SU-DHL-6 (cell line): Measurements from ENCODE around the gene CACNG3.

ENCODE experiments used
- H2AFZ ChIP-seq: fragments of 200-600 bp; sonication (generic); 2 replicates; pipeline ENCODE4 v1.6.1; 2014; ENCODE audit warnings: low read depth, mild to moderate bottlenecking, moderate library complexity, mixed read lengths, antibody characterized with exemption, low read length; ENCODE audit not compliant: severe bottlenecking
- H3F3A ChIP-seq: fragments of 200-600 bp; shearing (Covaris generic); 2 replicates; pipeline ENCODE4 v1.6.0; 2016; ENCODE audit warnings: antibody characterized with exemption, mild to moderate bottlenecking; ENCODE audit not compliant: insufficient read depth
- H3K27ac ChIP-seq: fragments of 200-600 bp; sonication (generic); 2 replicates; pipeline ENCODE4 v1.5.1; 2016; ENCODE audit warnings: low read depth, mild to moderate bottlenecking, low read length, moderate library complexity, mixed read lengths
- H3K27me3 ChIP-seq: fragments of 200-600 bp; sonication (generic), shearing (Covaris generic); 2 replicates; pipeline ENCODE4 v1.6.0; 2014; ENCODE audit warnings: mild to moderate bottlenecking, low read length
- H3K36me3 ChIP-seq: fragments of 200-600 bp; sonication (generic); 2 replicates; pipeline ENCODE4 v1.6.1; 2014; ENCODE audit warnings: mild to moderate bottlenecking, low read length, mixed read lengths
- H3K4me2 ChIP-seq: fragments of 300-600, 200-600 bp; shearing (Covaris generic), sonication (generic); 2 replicates; pipeline ENCODE4 v1.6.0; 2014; ENCODE audit warnings: low read length, low read depth, mild to moderate bottlenecking; ENCODE audit not compliant: poor library complexity, severe bottlenecking
- H3K4me3 ChIP-seq: fragments of 200-600 bp; sonication (generic); 2 replicates; pipeline ENCODE4 v1.5.1; 2014; ENCODE audit warnings: antibody characterized with exemption, low read length, mild to moderate bottlenecking, mixed read lengths; ENCODE audit not compliant: insufficient read depth, poor library complexity, severe bottlenecking
- H3K79me2 ChIP-seq: fragments of 200-600 bp; sonication (generic); 2 replicates; pipeline ENCODE4 v1.6.1; 2014; ENCODE audit warnings: mild to moderate bottlenecking, low read length, moderate library complexity; ENCODE audit not compliant: insufficient read depth
- H3K9ac ChIP-seq: fragments of 200-600 bp; sonication (generic); 2 replicates; pipeline ENCODE4 v1.7.0; 2014; ENCODE audit warnings: mild to moderate bottlenecking, low read length
- H3K9me2 ChIP-seq: fragments of 200-600 bp; sonication (generic); replicated peaks from 2 replicates; pipeline ENCODE4 v1.6.1; 2014; ENCODE audit warnings: low read length; ENCODE audit not compliant: insufficient read depth
- H3K9me3 ChIP-seq: fragments of 200-600 bp; sonication (generic); 2 replicates; pipeline ENCODE4 v1.6.1; 2014; ENCODE audit warnings: low read length, mixed read lengths; ENCODE audit not compliant: insufficient read depth
- H4K20me1 ChIP-seq: fragments of 200-600 bp; sonication (generic); 2 replicates; pipeline ENCODE4 v1.6.1; 2014; ENCODE audit warnings: low read depth, mild to moderate bottlenecking, antibody characterized with exemption, low read length, moderate library complexity, mixed read lengths
- EZH2phosphoT487 ChIP-seq: fragments of 200-600 bp; sonication (generic), shearing (Covaris generic); conservative IDR thresholded peaks from 2 replicates; pipeline ENCODE4 v1.6.1; 2018; ENCODE audit warnings: mild to moderate bottlenecking, antibody characterized with exemption, low read length, moderate library complexity, mixed read lengths
- TF ChIP-seq, protein P1 (sequence below): fragments of 200-600 bp; sonication (generic); IDR thresholded peaks from one replicate; pipeline ENCODE4 v1.5.1; 2017; ENCODE audit warnings: antibody characterized with exemption, mild to moderate bottlenecking, low read length, moderate library complexity; ENCODE audit not compliant: insufficient read depth, poor library complexity, severe bottlenecking

The CACNG3 gene

GRCh38 chr16:24272379-24272778 is 16.2 kb downstream of the CACNG3 start:
- no peak overlapping the region for H3K9ac ChIP-seq
- no peaks in the 10 kb centered on the region for H3K27me3 ChIP-seq
- H3K4me2 ChIP-seq, result no peak overlapping the region
- H3K79me2 ChIP-seq, result no peaks in the 10 kb centered on the region
- TF ChIP-seq, protein P1, sequence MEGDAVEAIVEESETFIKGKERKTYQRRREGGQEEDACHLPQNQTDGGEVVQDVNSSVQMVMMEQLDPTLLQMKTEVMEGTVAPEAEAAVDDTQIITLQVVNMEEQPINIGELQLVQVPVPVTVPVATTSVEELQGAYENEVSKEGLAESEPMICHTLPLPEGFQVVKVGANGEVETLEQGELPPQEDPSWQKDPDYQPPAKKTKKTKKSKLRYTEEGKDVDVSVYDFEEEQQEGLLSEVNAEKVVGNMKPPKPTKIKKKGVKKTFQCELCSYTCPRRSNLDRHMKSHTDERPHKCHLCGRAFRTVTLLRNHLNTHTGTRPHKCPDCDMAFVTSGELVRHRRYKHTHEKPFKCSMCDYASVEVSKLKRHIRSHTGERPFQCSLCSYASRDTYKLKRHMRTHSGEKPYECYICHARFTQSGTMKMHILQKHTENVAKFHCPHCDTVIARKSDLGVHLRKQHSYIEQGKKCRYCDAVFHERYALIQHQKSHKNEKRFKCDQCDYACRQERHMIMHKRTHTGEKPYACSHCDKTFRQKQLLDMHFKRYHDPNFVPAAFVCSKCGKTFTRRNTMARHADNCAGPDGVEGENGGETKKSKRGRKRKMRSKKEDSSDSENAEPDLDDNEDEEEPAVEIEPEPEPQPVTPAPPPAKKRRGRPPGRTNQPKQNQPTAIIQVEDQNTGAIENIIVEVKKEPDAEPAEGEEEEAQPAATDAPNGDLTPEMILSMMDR, result no peak
- no peak for TF ChIP-seq EZH2phosphoT487
- no peaks in the 10 kb centered on the region for H3K9me2 ChIP-seq
- H2AFZ ChIP-seq, result no peak overlapping the region
- no peak overlapping the region for H3K4me3 ChIP-seq
- no peaks in the 10 kb centered on the region for H3K36me3 ChIP-seq
- no peaks in the 10 kb centered on the region for H4K20me1 ChIP-seq
- no peaks in the 10 kb centered on the region for H3F3A ChIP-seq
- no peaks in the 10 kb centered on the region for H3K9me3 ChIP-seq
- no peak overlapping the region for H3K27ac ChIP-seq

- no peaks in the 10 kb centered on the region for H3K9me3 ChIP-seq
- no peaks in the 10 kb centered on the region for H3F3A ChIP-seq
- H3K36me3 ChIP-seq, result no peaks in the 10 kb centered on the region
- H3K9ac ChIP-seq, result no peak overlapping the region
- no peak overlapping the region for H3K27ac ChIP-seq
- no peaks in the 10 kb centered on the region for H4K20me1 ChIP-seq
- H3K79me2 ChIP-seq, result no peaks in the 10 kb centered on the region
- H3K4me3 ChIP-seq, result no peak overlapping the region
- no peaks in the 10 kb centered on the region for H3K9me2 ChIP-seq
- TF ChIP-seq, protein P1, result no peak
- TF ChIP-seq EZH2phosphoT487, result no peak
- no peak overlapping the region for H3K4me2 ChIP-seq
- no peaks in the 10 kb centered on the region for H3K27me3 ChIP-seq
- no peak overlapping the region for H2AFZ ChIP-seq
These were observed 17.5 kb downstream of the CACNG3 start for GRCh38 chr16:24273508-24274182.

DNA sequence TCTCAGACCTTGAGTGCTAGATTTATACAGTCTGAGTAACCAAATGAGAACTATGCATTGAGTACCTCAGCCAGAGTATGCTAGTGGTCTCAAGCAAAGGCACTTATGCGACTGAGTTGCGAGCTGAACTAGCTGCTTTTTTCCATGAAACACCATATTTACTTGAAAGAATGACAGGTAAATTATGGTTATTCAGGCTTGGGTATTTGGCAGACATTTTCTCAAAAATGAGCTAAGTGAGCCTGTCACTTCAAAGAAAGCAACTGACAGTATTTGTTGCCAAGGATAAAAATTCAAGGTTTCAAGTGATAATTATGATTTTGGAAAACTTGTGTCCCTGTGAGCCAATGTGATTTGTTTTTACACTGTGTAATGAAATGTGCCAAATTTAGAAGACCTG is 19.3 kb downstream of the CACNG3 start:
- H3K79me2 ChIP-seq, result no peaks in the 10 kb centered on the region
- no peak for TF ChIP-seq EZH2phosphoT487
- no peak overlapping the region for H3K4me3 ChIP-seq
- H3F3A ChIP-seq, result no peaks in the 10 kb centered on the region
- H3K27me3 ChIP-seq, result no peaks in the 10 kb centered on the region
- no peak overlapping the region for H2AFZ ChIP-seq
- no peak overlapping the region for H3K4me2 ChIP-seq
- no peaks in the 10 kb centered on the region for H3K36me3 ChIP-seq
- no peaks in the 10 kb centered on the region for H3K9me2 ChIP-seq
- H3K27ac ChIP-seq, result no peak overlapping the region
- no peaks in the 10 kb centered on the region for H4K20me1 ChIP-seq
- no peak overlapping the region for H3K9ac ChIP-seq
- no peaks in the 10 kb centered on the region for H3K9me3 ChIP-seq

- Histone ChIP-seq H3K9me3 (no peaks in the 10 kb centered on the region), H4K20me1 (no peaks in the 10 kb centered on the region), H2AFZ (no peak overlapping the region), H3K9me2 (no peaks in the 10 kb centered on the region), H3K36me3 (no peaks in the 10 kb centered on the region), H3K9ac (no peak overlapping the region), H3K4me2 (no peak overlapping the region), H3K79me2 (no peaks in the 10 kb centered on the region), H3F3A (no peaks in the 10 kb centered on the region), H3K27me3 (no peaks in the 10 kb centered on the region; the same call in 1 of the 2 replicates), H3K4me3 (no peak overlapping the region), H3K27ac (no peak overlapping the region)
- TF ChIP-seq EZH2phosphoT487, result no peak
- TF ChIP-seq, protein P1, result no peak
These were observed 23.9 kb downstream of the CACNG3 start for GRCh38 chr16:24279982-24280515.
